NCI-H2029 (cell line): ENCODE measurements around the gene DHX16.
A peak's percentile ranks its signal among the peaks of the same experiment; 100 is the strongest.

Experiments
- DNase-seq: peaks from one replicate; lab custom pipeline; 2025; lab: John Stamatoyannopoulos, UW

Gene DHX16

DNA sequence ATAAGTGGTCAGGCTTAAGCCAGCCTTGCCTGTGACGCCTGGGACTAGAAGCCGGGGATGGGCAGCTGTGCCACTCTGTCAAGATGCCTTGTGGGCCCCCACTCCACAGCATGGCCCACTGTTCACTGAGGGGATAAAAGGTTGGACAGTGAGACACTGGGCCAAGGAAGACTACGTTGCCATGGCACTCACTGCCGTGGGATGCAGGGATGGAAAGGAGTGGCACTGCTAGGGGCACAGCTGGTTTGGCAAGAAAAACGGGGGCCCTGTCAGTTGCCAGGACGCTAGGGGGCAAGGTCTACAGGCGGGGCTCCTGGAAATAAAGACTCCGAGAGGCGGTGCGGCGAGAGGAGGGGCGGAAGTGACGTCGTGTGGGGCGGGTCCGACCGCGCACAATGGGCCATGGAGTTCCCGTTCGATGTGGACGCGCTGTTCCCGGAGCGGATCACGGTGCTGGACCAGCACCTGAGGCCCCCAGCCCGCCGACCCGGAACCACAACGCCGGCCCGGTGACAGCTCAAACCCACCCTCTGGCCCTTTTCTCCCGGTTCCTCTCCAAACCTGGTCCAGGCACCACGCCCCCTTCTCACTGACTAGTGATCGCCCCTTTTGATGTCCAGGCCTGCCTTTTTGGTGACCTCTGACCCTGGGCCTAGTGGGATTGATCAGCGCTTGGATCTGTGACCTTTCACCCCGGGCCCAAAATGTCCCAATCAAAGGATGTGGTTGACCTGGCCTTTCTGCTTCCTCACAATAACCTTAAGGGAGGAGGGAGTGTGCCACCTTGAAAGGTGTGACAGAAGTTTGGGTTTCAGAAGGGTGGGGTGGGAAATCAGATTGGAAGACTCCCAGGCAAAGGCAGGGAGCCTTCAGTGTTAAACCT, 46.1 kb downstream of the DHX16 start, which contains the start of gene ATAT1:
TSS of gene ATAT1 (plus strand) at position 391 of the 883 bp plus-strand sequence.
- DNase-seq, result peak; percentile 76

DNA sequence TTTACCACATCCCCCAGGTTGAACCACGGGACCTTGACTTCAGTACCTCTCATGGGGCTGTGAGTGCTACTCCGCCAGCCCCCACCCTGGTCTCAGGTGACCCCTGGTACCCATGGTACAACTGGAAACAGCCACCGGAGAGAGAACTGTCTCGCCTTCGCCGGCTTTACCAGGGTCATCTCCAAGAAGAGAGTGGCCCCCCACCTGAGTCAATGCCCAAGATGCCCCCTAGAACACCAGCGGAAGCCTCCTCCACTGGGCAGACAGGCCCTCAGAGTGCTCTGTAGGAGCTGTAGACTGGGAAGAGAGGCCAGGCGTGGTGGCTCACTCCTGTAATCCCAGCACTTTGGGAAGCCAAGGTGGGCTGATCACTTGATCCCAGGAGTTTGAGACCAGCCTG, 47.3 kb downstream of the DHX16 start:
- no peak for DNase-seq

DNA sequence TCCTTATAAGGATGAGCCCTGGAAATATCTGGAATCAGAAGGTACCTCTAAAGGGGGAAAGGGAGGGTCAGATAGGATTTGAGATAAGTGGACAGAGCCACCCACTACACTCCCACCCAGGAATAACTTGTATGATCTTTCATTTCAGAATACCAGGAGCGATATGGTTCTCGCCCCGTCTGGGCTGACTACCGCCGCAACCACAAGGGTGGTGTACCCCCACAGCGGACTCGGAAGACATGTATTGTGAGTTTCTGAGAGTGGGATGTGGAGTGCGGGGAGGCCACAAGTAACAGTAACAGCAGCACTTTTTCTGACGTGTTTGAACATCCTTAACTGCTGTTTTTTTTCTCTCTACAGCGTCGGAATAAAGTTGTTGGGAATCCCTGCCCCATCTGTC, 53.2 kb downstream of the DHX16 start:
- no peak for DNase-seq

DNA sequence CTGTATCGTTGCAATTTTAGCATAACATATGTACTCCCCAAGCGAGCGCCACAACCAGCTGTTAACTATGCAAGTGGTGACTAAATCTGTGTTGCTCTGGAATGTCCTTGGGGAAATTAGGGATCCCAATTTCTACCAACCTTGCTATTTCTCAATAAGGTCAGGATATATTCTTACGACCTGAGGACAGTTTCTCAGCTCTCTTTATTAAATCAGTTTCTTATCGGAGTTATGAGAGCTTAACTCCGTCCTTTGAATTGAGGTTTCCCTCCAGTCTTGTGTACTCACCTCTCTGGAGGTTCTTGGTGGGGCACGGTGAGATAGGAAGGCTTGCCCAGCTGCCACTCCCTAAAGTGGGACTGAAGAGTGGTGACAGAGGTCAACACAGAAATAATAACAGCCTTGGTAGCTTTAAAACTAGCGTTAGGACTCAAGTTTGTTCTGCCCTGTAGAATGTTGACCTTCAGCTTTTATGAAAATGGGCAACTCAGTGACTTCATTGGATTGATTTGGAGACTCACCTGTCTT, 54.5 kb downstream of the DHX16 start:
- no peak for DNase-seq

DNA sequence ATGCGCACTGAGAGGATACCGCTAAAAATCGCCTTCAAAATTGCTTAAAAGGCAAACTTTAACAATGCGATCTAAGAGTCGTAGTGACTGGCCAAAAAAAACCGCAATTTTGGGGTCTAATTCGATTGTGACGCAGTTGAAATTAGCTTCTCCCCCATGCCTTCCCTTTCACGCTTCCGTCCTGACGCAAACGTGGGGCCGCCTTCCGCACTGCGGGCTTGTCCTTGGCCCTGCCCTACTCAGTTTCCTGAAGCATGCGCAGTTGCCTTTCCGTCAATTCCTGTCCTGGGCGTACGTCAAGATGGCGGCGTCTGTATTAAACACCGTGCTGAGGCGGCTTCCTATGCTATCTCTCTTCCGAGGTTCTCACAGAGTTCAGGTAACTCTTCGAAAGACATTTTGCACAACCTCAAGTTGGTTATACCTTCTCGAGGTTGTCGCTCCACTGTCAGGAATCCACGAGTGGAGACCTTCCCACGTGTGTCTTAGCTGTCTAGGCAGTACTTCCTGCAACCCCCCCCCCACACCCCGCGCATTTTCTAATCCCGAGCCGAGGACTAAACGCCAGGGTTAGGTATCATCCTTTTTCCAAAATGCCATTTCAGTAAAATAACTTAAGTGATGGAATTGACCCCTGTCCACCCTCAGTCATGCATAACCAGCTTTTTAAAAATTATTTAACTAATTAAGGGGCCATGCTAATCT, 55.1 kb downstream of the DHX16 start, which contains the start of gene MRPS18B:
TSS of gene MRPS18B (plus strand) at position 276 of the 705 bp plus-strand sequence. CDS start at position 302, 26 bp downstream.
- DNase-seq, result peak; percentile 95

DNA sequence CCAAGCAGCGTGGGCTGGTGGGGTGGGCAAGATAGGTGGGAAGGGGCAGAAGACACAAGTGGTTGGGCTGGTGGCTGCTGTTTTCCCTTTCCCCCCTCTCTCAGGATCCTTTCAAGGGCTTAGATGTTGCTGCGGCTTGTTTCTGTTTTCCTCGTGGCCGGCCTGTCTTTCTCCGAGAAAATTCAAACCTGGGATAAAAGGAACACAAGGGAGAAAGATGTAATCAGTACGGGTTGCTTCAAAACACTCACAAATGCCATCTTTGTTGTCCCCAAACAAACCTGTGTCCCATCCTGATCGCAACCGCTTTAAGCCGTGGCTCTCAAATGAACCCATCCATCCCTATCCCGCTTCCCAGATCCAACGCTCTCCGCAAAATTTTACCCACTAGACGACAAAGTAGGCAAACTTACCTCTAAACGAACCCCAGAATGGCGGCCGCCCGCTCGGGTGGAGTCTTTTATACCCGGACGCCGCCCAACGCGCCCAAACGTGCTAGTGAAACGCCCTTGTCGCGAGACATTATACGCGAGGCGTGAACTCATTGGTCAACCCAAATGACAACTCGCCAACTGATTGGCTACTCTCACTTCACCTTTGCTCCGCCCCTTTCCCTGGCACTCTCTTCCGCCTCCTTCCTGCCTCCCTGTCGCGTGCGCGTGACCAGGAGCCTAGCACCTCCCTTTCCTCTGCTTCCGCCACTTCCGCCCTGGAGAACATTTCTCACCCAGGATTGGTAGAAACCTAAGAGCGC, 55.8 kb downstream of the DHX16 start, which contains the start of gene PPP1R10:
TSS of gene PPP1R10 (minus strand) at position 433 of the 754 bp plus-strand sequence. CDS start 7,299 bp downstream, outside the sequence.
- DNase-seq, result peak; percentile 99

DNA sequence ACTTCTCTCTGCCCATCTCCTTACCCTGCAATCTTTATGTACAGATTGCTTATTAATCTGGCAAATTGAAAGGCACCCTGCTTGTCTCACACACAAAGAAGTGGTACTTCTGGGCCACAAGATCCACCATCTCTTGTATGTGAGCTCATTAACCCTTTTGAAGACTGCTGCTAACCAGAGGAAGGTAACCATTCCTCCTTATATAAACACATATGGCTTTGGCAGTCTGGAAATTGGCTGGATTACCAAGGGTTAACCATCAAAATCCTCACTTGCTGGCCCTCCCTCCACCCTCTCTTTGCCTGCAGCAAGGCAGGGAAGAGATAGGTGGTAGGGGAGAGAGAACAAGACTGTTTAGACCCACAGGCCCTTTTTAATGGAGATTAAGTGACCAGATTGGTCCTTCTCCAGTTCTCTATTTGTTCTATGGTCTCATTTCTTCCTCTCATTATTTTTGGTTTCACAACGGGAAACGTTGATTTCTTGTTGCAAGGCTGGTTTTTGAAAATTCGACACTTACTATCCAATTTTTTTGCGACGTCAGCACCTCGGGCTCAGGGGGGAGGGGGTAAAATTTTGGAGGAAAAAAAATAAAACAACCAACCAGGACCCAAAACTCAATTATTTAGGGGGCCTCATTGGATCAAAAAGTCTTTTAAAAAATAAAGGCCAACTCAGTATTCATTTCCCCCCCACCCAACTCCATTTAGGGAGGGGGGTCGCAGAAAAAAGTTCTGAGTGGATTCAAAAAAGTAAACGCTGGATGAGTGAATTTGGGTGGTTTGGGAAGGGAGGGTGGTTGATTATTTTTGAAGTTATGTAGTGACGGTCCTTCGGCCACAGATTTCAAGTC, 56.6 kb downstream of the DHX16 start:
- DNase-seq, result peak; percentile 75

DNA sequence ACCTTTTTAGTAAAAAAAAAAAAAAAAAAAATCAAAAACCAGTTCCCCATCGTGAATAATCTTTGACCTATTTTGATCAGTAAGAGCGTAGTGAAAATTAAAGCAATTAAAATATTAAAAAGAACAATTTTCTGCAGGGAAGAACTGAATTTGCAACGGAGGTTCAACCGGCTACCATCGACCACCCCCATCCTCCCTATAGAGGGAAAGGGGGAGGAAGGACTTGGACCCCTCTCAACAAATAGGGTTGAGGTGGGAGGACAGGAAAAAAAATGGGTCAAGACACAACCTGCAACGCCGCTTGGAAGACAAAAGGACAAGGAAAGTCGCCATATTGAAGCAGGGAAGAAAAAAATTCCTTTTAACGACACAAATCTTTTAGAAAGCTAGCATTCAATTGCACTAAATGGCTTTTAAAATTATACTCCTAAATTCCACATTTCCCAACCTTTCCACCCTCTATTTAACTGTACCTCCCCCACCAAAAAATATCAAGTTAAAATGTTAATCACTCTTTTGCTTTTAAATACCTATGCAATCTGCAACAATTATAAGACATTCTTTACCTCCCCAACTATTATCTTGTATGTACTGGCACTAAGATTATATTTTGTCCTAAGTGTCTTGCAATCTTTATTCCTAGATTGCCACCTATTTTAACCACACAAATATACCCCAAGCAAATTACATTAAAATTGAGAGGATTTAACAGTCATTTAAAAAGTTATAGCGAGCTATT, 57.4 kb downstream of the DHX16 start:
- DNase-seq, result peak; percentile 47

DNA sequence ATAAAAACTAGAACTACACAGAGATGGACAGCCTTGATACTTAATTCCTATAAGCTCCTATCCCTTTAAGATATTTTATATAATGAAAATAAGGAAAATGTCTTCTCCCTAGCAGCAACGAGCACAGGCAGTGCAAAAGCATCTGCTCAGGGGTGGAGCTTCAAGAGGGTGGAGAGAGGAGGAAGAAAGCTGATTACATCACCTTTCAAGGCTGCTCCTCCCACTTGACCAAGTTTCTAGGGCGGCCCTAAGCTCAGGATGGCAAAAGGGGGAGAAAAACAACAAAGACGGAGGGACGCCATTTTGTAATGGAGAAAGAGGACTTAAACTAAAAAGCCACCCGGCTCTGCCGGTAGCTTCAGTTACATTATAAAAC, 58.0 kb downstream of the DHX16 start:
- DNase-seq, result peak; percentile 97

DNA sequence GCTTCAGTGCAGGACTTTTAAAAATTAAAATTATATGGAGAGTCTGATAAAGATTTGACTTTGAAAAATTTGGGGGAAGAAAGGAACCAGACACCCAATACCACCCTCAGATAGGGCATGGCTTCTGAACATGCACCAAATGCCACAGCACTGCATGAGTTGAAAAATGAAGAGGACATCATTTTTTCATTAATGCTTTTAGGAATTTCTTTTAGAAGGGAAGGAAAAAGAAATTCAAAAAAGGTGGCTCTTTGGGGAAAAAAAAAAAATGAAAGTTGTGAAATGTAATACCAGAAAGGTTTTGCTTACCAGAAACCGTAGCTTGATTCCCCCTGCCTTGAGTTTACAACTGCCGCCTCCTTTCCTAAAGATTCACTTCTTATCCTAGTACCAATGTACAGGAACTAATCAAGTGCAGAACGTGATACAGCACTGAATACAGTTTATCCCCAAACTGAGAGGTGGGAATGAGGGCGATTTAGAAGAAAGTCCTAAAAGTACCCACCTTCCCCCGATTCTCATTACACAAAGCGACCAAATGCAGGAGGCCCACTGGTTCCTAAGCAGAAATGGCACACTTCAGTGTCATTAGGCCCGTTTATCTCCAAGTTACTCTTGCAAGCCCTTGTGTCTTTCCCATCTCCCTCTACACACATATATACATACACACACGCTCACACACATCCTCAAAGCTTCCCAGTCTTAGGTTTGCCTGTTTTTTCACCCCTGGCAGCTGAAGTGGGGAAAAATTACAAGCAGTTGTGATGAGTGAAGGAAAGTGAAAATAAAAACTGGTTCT, 58.6 kb downstream of the DHX16 start:
- no peak for DNase-seq

DNA sequence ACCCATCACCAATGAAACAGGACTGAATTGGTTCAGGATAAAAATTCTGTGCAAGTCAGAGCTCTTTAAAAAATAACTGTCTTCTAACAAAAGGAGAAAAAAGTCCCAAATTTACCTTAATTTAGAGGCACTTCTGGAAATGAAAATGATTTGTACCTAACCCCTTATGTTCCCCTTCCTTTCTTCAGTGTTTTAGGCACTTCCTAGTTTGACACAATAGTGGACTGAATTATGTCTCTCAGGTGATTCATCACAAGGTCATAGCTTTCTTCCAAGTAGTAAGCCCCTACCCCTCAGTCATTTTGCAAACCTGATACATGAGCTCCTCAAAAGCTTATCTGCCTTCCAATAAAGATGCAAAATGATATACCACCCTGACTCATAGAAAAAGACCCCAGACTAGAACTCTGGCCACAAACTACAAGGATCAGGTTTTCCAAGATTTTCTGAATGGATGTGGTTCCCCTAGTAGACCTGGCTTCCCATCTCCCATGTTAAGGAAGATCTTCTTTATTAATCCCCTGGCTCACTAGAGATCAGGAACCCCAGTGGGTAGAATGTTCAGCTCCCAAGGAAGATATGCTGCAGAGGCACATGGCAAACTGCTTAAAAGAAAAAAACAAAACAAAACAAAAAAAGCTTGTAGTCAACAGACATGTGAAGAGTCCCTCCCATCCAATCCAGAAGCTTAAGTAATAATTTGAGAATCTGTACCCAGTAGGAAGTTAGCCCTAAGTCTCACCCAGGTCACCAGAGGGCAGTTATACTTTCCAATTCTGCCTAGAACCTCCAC, 59.4 kb downstream of the DHX16 start:
- DNase-seq, result no peak

DNA sequence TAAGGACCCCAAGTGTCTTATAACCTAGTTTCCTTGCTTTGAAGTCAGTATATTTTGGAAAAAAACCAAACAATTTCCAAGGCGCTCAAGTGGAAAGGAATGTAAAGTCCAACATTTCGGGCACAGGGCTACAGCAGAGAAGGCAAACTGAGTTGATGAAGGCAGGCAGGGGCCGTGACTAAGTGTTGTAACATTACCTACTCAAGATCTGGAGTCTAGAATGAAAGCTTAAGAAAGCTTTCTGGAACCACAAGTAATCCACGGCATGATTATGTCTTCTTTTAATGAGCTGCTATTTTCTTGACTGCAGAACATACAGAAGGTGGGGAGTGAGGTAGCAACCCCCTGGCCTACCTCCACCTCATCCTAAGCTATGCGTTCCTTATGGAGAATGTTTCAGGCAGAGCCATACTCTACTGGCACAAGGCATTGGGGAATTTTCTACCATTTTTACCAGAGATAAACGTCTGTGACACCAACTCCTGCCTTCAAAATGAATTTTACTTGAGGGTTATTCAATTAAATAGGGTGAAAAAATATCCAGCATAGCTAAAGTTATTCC, 60.0 kb downstream of the DHX16 start:
- no peak for DNase-seq

DNA sequence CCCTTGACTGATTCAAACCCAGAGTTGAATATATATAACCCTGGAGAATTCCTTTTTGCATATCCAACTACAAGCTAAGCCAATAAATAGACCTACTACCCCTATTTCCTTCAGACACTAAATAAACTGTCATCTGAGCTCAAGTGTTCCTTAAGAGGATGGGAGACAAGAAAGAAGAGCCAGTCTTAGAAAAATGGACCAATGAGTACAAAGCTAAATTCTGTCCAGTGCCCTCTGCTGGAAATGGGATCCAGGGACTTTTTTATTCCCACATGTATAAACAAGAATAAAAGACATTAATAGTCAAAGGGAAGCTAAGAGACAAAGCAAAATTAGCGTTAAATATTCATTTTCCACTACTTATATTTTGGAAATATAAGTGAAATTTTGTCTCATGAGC, 60.6 kb downstream of the DHX16 start:
- no peak for DNase-seq

DNA sequence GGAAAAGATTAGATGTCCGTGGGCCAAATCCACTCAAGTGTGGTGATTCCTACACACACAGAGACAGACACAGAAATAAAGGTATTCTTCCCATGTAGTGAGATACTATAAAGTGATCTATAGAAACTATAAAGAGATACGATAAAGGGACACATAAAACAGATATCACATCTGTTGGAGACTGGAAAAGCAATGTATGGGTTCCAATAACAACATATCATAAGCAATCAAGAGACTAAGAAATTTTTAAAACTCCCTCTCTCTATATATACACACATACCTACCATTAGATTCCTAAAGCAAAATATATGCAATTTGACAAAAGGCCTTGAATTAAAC, 61.0 kb downstream of the DHX16 start:
- no peak for DNase-seq

DNA sequence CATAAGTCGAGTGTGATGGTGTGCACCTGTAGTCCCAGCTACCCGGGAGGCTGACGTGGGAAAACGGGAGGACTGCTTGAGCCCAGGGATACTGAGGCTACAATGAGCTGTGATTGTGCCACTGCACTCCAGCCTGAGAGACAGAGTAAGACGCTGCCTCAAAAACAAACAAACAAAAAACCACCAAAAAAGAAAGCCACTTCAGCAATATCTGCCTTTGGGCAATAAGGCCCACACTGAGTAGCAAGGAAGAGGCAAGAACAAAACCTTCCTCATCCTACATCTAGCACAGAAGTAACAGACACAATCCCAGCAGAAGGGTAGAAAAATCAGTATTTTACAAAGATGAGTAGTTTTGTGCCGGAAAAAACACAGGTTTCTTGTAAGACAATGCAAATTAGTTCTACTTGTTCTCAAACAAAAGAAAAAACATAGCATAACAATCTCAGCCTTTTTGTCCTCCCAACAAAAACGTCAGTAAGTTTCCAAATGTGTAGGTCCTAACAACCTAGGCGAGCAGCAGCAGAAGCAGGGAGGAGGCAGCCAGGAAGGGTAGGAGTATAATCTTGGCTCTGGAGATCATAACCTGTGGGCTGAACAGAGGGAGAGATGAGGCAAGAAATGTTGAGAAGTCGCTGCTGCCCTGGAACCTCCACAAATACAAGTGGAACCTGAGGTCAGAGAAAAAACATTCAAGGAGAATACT, 61.5 kb downstream of the DHX16 start:
- DNase-seq, result no peak

DNA sequence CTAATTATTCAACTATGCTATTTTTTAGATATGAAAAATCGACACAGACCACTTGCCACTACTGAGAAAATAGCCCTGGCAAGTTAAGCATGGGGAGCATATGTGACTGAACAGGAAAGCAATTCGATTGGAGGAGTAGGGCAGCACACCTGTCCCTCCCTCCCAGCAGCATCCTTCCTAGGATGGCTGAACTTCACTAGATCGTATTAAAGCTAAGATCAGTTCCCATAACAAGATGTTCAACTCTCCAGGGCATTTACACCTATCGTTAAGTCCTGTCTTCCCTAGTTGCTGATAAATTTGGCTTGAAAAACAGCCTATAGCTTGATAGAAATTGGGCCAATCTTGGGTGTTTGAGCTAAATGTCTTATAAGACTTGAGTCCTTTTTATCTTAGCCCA, 62.7 kb downstream of the DHX16 start:
- no peak for DNase-seq

DNA sequence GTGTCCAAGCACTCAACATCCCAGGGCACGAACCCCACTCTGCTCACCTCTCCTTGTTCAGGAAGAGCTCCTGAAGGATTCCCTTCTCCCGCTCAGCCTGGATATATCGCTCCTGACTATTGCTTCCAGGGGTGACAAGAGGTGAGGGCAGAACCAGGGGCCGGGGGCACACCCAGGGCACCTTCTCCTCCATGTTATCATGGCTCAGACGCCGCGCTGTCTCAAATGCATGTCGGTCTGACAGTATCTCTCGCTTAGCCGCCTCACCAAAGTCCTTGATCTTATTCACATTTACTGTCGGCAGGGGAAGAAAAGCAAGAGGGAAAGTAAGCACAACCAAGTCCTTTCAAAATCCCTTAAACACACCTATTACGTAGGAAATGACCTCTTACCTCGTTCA, 68.8 kb downstream of the DHX16 start:
- DNase-seq, result no peak
